T-helper 22 cell (primary cell): Measurements from ENCODE around the gene ESR1.

Experiments
- DNase-seq: peaks from one replicate; pipeline ENCODE4 v3.0.0-alpha.2; 2020; ENCODE audit warnings: low read depth

Gene ESR1

GRCh38 chr6:151807513-151808370 is at the start of gene ESR1:
TSS of gene ESR1 (plus strand) at chr6:151807682. CDS start at chr6:151807913, 231 bp downstream.
- DNase-seq: no peak

GRCh38 chr6:151760486-151760885 is 47.0 kb upstream of the ESR1 start:
- DNase-seq: no peak

GRCh38 chr6:151761851-151762250 is 45.6 kb upstream of the ESR1 start:
- DNase-seq: no peak

- no peak for DNase-seq
Measured at GRCh38 chr6:151762817-151763216, 44.7 kb upstream of the ESR1 start.

- no peak for DNase-seq
Measured at GRCh38 chr6:151763303-151763702, 44.2 kb upstream of the ESR1 start.

- DNase-seq: no peak
Measured at GRCh38 chr6:151763938-151764680, 43.4 kb upstream of the ESR1 start.

GRCh38 chr6:151765444-151765886 is 42.0 kb upstream of the ESR1 start:
- no peak for DNase-seq

GRCh38 chr6:151772446-151772845 is 35.0 kb upstream of the ESR1 start:
- DNase-seq: no peak

- no peak for DNase-seq
Measured at GRCh38 chr6:151773382-151773781, 34.1 kb upstream of the ESR1 start.

- DNase-seq: no peak
Measured at GRCh38 chr6:151782560-151782959, 24.9 kb upstream of the ESR1 start.

- no peak for DNase-seq
Measured at GRCh38 chr6:151783692-151784091, 23.8 kb upstream of the ESR1 start.

- DNase-seq: no peak
Measured at GRCh38 chr6:151784441-151785214, 22.9 kb upstream of the ESR1 start.

GRCh38 chr6:151796842-151797530 is 10.5 kb upstream of the ESR1 start:
- no peak for DNase-seq

GRCh38 chr6:151803743-151804142 is 3.7 kb upstream of the ESR1 start:
- DNase-seq: no peak

- DNase-seq: no peak
Measured at GRCh38 chr6:151804585-151805285, 2.7 kb upstream of the ESR1 start.

GRCh38 chr6:151805286-151805840 is 2.1 kb upstream of the ESR1 start:
- no peak for DNase-seq

- no peak for DNase-seq
Measured at GRCh38 chr6:151806757-151807512, 547 bp upstream of the ESR1 start.

GRCh38 chr6:151808371-151809241 is 1.1 kb downstream of the ESR1 start:
- no peak for DNase-seq

GRCh38 chr6:151811081-151811480 is 3.6 kb downstream of the ESR1 start:
- DNase-seq: no peak
